Neural cell (in vitro differentiated cells): Measurements from ENCODE around the gene SALL3. TPM values are rescaled to one million over a fixed set of nuclear protein-coding genes. Genes with fewer than 3 reads are reported as not detected.

Experiments used
- H2AFZ ChIP-seq: fragments of 200-600, 300-800 bp; sonication (generic), shearing (Covaris generic); 2 replicates; pipeline ENCODE4 v1.6.0; 2014; ENCODE audit warnings: low read depth, mild to moderate bottlenecking, antibody characterized with exemption, low read length, moderate library complexity
- H3F3A ChIP-seq: fragments of 200-600 bp; shearing (Covaris generic); 2 replicates; pipeline ENCODE4 v1.6.1; 2016; ENCODE audit warnings: mild to moderate bottlenecking, moderate library complexity, mixed read lengths, antibody characterized with exemption, low read length; ENCODE audit not compliant: insufficient read depth, poor library complexity, severe bottlenecking
- H3K27ac ChIP-seq: fragments of 200-600, 300-800 bp; sonication (generic), shearing (Covaris generic); 2 replicates; pipeline ENCODE4 v1.5.1; 2014; ENCODE audit warnings: mild to moderate bottlenecking, low read length, moderate library complexity
- H3K27me3 ChIP-seq: fragments of 300-800, 200-600 bp; sonication (generic), shearing (Covaris generic); 2 replicates; pipeline ENCODE4 v1.6.0; 2014; ENCODE audit warnings: mild to moderate bottlenecking, low read depth, low read length, moderate library complexity; ENCODE audit not compliant: insufficient read depth
- H3K36me3 ChIP-seq: fragments of 300-800, 200-600 bp; sonication (generic), shearing (Covaris generic); 2 replicates; pipeline ENCODE4 v1.5.1; 2014; ENCODE audit warnings: mild to moderate bottlenecking, antibody characterized with exemption, low read length, moderate library complexity; ENCODE audit not compliant: insufficient read depth
- H3K4me2 ChIP-seq: fragments of 300-800, 200-600 bp; sonication (generic), shearing (Covaris generic); 2 replicates; pipeline ENCODE4 v1.6.0; 2014; ENCODE audit warnings: mild to moderate bottlenecking, low read length
- H3K4me3 ChIP-seq: fragments of 300-800, 200-600 bp; sonication (generic), shearing (Covaris generic); 2 replicates; pipeline ENCODE4 v1.5.1; 2014; ENCODE audit warnings: mild to moderate bottlenecking, low read length, moderate library complexity
- H3K79me2 ChIP-seq: fragments of 200-600 bp; shearing (Covaris generic); replicated peaks from 2 replicates; pipeline ENCODE4 v1.6.0; 2014; ENCODE audit warnings: mild to moderate bottlenecking, low read length, moderate library complexity; ENCODE audit not compliant: insufficient read depth
- H3K9ac ChIP-seq: fragments of 300-800, 200-600 bp; sonication (generic), shearing (Covaris generic); 2 replicates; pipeline ENCODE4 v1.6.1; 2016; ENCODE audit warnings: mild to moderate bottlenecking, low read length, mixed read lengths
- H3K9me2 ChIP-seq: fragments of 200-600 bp; shearing (Covaris generic); 2 replicates; pipeline ENCODE4 v1.6.1; 2016; ENCODE audit warnings: mild to moderate bottlenecking, low read length, mixed read lengths; ENCODE audit not compliant: insufficient read depth
- H3K9me3 ChIP-seq: fragments of 200-600, 300-800 bp; sonication (generic), shearing (Covaris generic); 2 replicates; pipeline ENCODE4 v1.6.1; 2016; ENCODE audit warnings: mild to moderate bottlenecking, mixed run types, low read length, moderate library complexity, mixed read lengths
- H4K20me1 ChIP-seq: fragments of 200-600 bp; shearing (Covaris generic); 2 replicates; pipeline ENCODE4 v1.6.1; 2016; ENCODE audit warnings: mild to moderate bottlenecking, mixed run types; ENCODE audit not compliant: insufficient read depth
- CTCF ChIP-seq: fragments of 450-650 bp; IDR thresholded peaks from 2 replicates; pipeline ENCODE4 v1.5.1; 2014; ENCODE audit warnings: antibody characterized with exemption, mild to moderate bottlenecking, moderate library complexity; ENCODE audit not compliant: poor library complexity, severe bottlenecking
- EP300 ChIP-seq: fragments of 450-650 bp; conservative IDR thresholded peaks from 2 replicates; pipeline ENCODE4 v1.6.1; 2014; ENCODE audit warnings: antibody characterized with exemption, mild to moderate bottlenecking, moderate library complexity; ENCODE audit not compliant: poor library complexity, severe bottlenecking
- EZH2 ChIP-seq: fragments of 200-600, 300-800 bp; shearing (Covaris generic), sonication (generic); IDR thresholded peaks from 2 replicates; pipeline ENCODE4 v1.6.1; 2014; ENCODE audit warnings: antibody characterized with exemption, low read length, borderline replicate concordance, mild to moderate bottlenecking; ENCODE audit not compliant: insufficient read depth, poor library complexity, severe bottlenecking
- MXI1 ChIP-seq: fragments of 450-650 bp; conservative IDR thresholded peaks from 2 replicates; pipeline ENCODE4 v1.6.1; 2014; ENCODE audit warnings: antibody characterized with exemption, mild to moderate bottlenecking; ENCODE audit not compliant: poor library complexity, severe bottlenecking
- POLR2AphosphoS5 ChIP-seq: IDR thresholded peaks from 2 replicates; pipeline ENCODE4 v1.6.1; 2012
- RAD21 ChIP-seq: fragments of 450-650 bp; conservative IDR thresholded peaks from 2 replicates; pipeline ENCODE4 v1.6.1; 2014; ENCODE audit warnings: antibody characterized with exemption, mild to moderate bottlenecking, moderate library complexity
- REST ChIP-seq: IDR thresholded peaks from 2 replicates; pipeline ENCODE4 v1.6.1; 2012; ENCODE audit warnings: borderline replicate concordance
- SMC3 ChIP-seq: fragments of 450-650 bp; conservative IDR thresholded peaks from 2 replicates; pipeline ENCODE4 v1.6.1; 2014; ENCODE audit warnings: antibody characterized with exemption, mild to moderate bottlenecking, moderate library complexity; ENCODE audit not compliant: poor library complexity
- TAF1 ChIP-seq: IDR thresholded peaks from 2 replicates; pipeline ENCODE4 v1.6.1; 2012; ENCODE audit warnings: low read depth
- polyA plus RNA-seq: library from polyadenylated mRNA; depleted of rRNA; stranded (reverse); fragments of >200 nt; gene quantifications from 2 replicates; pipeline ENCODE4 v1.2.3, GENCODE V29; 2014

The SALL3 gene
- polyA plus RNA-seq, 1 donor from 2014 or later, result 0.16 TPM

GRCh38 chr18:78996741-78997490 is 17.3 kb downstream of the SALL3 start:
- Histone ChIP-seq H3F3A (no peaks in the 10 kb centered on the region), H3K4me2 (no peak overlapping the region), H3K9me3 (no peaks in the 10 kb centered on the region), H4K20me1 (no peaks in the 10 kb centered on the region), H3K27me3 (no peaks in the 10 kb centered on the region), H2AFZ (no peak overlapping the region), H3K9ac (no peak overlapping the region), H3K79me2 (no peaks in the 10 kb centered on the region), H3K27ac (no peak overlapping the region), H3K36me3 (no peaks in the 10 kb centered on the region), H3K9me2 (no peaks in the 10 kb centered on the region), H3K4me3 (no peak overlapping the region)
- no peak for TF ChIP-seq EP300
- no peak for TF ChIP-seq CTCF
- no peak for TF ChIP-seq RAD21
- TF ChIP-seq SMC3, result no peak
- no peak for TF ChIP-seq MXI1
- no peak for TF ChIP-seq EZH2
- TF ChIP-seq REST, result no peak
- no peak for TF ChIP-seq TAF1
- TF ChIP-seq POLR2AphosphoS5, result no peak

- Histone ChIP-seq H3K36me3 (no peaks in the 10 kb centered on the region), H3K27me3 (no peaks in the 10 kb centered on the region), H3F3A (no peaks in the 10 kb centered on the region), H4K20me1 (no peaks in the 10 kb centered on the region), H2AFZ (no peak overlapping the region), H3K4me2 (no peak overlapping the region), H3K9me2 (no peaks in the 10 kb centered on the region), H3K9me3 (no peaks in the 10 kb centered on the region), H3K79me2 (no peaks in the 10 kb centered on the region), H3K27ac (no peak overlapping the region), H3K4me3 (no peak overlapping the region), H3K9ac (no peak overlapping the region)
- no peak for TF ChIP-seq REST
- no peak for TF ChIP-seq MXI1
- no peak for TF ChIP-seq EZH2
- no peak for TF ChIP-seq TAF1
- no peak for TF ChIP-seq POLR2AphosphoS5
- no peak for TF ChIP-seq CTCF
- no peak for TF ChIP-seq RAD21
- no peak for TF ChIP-seq SMC3
These were observed 18.9 kb downstream of the SALL3 start for GRCh38 chr18:78998371-78999071.
